Fibroblast of peridontal ligament (primary cell): Measurements from ENCODE around the gene ANAPC15.

Experiments used
- DNase-seq: peaks from one replicate; pipeline ENCODE4 v3.0.0-alpha.2; 2010; ENCODE audit errors: extremely low read depth

The ANAPC15 gene

GRCh38 chr11:72085621-72086351 lies 26.7 kb downstream of the ANAPC15 start:
- no peak for DNase-seq

GRCh38 chr11:72084965-72085364 lies 27.5 kb downstream of the ANAPC15 start:
- no peak for DNase-seq

DNA sequence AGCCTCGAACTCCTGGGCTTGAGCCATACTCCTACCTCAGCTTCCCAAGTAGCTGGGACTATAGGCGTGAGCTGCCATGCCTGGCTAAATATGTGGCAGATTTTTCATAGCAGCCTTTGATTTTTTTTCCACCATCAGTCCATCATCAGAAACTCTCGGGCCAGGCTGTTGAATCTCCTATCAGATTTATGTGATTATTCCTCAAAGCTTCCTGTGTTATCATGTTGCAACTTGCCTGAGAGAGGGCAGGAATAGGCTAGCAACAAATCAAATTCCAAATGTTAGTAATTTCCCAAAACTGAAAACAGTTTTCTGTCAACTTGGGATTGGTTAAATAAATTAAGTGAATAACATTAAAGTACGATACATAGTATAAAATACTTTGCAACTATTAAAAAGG lies 28.4 kb downstream of the ANAPC15 start:
- no peak for DNase-seq

- DNase-seq: no peak
Observed at GRCh38 chr11:72083414-72083813, 29.1 kb downstream of the ANAPC15 start.

DNA sequence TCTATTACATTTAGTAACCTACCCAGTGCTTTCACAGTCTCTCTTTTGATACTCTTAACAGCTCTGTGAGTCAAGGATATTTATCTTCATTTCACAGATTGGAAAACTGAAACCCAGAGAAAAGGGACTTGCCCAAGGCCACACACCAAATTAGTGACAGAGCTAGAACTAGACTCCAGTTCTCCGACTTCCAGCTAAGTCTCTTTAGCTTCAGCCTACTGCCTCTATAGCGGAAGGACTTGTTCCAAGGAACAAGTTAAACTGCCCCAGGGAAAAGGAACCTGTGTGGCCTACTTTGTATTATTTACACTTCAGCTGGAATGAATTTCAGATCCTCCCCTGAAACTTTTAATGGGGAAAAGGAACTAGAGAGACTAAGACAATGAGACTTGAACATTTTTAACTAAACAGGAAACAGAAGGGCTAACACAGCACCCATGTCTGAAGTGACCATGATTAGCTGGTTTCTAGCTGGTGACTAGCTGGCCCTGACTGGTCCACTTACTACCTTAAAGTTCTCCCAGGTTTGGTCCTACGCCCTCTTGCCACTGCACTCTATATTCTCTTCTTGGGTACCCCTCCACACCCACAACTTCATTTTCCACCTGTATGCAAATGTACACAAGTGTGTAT lies 30.6 kb downstream of the ANAPC15 start:
- DNase-seq: no peak

DNA sequence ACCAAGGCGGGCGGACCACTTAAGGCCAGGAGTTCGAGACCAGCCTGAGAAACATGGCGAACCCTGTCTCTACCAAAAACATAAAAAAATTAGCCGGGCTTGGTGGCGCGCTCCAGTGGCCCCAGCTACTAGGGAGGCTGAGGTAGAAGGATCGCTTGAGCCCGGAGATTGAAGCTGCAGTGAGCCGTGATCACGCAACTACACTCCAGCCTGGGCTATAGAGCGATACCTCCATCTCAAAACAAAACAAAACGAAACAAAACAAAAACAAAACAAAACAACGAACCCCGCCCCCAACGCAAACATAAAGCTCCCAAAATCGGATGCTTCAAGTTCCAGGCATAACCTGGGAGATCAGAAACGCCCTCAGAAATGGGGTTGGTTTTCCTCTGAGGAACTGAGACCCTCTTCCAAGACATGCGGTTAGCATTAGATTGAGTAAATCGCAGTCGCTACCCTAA lies 31.3 kb downstream of the ANAPC15 start:
- no peak for DNase-seq

DNA sequence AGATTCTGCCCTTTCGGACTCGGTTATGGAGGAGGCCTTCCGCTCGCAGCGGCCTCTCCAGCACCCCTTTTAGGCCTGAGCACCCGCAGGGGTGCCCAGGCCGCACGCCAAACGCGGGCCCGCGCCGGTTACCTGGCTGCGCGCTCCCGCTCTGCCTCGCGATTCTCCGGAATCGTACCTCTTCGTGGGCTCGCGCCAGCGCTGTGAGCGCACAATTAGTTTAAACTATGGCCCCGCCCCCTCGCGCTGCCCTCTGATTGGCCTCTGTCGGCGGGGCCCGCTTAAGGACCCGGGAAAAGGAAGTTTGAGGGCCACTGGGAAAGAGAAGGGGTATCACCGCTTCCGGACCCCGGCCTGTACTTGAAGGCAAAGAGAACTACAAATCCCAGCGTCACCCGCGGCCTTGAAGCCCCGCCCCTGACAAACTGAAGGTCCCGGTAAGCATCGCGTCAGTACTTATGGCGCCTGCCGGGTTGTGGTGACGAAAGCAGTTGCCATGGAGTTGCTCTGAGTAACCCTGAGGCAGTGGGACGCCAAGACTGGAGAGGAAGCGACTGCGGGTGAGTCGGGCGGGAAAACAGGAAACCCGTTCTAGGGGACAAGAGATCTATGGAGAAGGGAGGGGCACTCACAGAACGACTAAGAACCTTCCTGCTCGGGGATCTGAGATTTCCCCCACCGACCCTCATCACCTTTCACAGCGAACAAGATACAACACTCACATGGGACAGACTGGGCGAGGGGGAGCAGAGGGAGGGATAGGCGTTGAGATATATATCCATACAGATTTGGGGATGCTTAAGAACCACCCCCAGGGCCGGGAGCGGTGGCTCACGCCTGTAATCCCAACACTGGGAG lies 31.9 kb downstream of the ANAPC15 start, which contains the start of the genes LRRC51 and NUMA1:
TSS of gene LRRC51 (plus strand) at position 525 of the 858 bp plus-strand sequence. CDS start 8,234 bp downstream, outside the sequence.
TSS of gene NUMA1 (minus strand) at position 217 of the 858 bp plus-strand sequence. CDS start 44,599 bp downstream, outside the sequence.
- peak; percentile 100 for DNase-seq

GRCh38 chr11:72079819-72080325 lies 32.6 kb downstream of the ANAPC15 start:
- no peak for DNase-seq

DNA sequence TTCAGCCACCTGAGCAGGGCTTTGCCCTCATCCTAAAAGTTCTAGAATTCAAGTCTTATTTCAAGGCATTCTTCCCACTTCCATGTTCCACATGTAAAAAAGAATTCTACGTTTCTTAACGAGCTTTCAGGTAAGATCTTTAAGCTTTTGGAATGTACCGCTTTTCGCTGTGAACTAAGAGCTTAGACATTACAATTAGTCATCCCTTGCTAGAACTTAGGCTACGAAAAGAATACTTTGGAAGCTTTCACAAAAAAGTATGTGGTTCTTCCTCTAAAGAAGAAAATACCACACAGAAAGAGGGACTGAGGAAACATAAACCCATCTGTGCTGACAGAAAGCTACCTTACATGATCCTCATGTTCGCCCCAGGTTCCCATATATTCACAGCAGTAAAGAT lies 34.0 kb downstream of the ANAPC15 start:
- DNase-seq: peak; percentile 21

DNA sequence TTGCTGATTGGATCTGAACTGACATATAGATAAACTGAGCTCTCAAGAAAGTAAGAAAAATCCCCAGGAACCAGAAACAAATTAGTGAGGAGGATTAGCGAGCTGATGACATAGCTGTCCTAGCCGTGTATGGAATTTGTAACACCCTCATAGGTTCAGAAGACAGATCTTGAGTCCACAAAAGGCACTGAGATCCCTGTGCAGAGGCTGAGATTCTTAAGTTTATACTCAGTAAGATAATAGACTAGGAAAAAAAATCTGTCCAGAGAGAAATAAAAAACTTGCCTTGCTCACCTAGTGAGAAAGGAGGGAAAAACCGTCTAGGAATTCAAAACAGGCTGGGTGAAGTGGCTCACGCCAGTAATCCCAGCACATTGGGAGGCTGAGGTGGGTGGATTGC lies 36.7 kb downstream of the ANAPC15 start:
- no peak for DNase-seq

DNA sequence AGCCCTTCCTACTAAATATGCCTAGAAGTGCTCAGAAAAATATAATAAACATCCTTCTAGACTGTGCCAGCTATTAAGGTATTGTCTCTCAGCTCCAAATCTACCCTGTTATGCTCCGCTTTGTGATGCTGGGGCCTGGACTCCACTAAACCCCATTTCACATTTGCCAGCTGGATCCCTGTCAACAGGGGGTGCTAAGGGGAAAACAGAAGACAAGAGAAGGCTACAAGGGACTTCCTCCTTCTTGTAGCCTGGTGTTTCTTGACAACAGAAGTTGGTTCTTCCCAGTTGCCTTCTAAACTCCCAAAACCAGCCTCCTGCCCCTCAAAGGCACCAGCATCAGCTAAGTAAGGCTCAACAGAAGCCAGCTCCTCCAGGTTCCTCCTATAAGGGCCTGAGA lies 37.4 kb downstream of the ANAPC15 start:
- no peak for DNase-seq

DNA sequence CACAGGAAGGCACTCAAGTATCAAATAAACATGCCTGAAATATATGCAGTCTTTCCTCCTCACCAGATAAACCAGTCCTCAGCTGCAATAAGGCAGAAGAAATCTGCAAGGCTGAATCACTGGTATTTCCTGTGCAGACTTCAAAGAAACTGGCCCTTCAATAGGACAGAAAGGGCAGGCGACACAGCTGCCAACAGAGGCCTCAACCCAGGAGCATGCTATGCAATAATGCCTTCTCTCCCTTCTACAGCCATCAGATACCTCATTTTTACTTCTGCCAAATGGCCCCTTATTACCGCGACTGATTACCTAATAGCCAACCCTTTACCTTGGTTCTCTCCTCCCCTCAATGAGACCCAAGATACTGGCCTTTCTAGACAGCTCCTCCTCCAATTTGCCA lies 40.1 kb downstream of the ANAPC15 start:
- DNase-seq: peak; percentile 57

GRCh38 chr11:72070491-72070890 lies 42.0 kb downstream of the ANAPC15 start:
- DNase-seq: no peak

- DNase-seq: peak; percentile 87
Observed at GRCh38 chr11:72069787-72070251, 42.7 kb downstream of the ANAPC15 start.

GRCh38 chr11:72069200-72069599 lies 43.3 kb downstream of the ANAPC15 start:
- DNase-seq: no peak

DNA sequence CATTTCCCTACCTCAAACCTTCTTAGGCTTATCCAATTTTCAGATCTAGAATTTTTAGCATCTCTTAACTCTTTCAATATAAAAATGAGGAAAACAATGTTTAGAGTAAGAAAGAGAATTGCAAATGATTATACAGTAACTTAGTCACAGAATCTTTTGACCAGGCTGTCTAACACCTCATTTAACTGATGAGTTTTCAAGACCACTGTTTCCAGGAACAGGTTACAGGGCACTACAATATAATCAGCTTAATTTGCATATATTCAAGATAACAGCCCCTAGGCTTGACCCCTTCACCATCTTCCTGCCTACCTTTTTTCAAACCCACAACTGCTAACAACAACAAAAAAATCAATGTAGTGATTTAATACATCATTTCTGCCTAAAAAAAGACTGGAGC lies 44.8 kb downstream of the ANAPC15 start:
- DNase-seq: no peak

DNA sequence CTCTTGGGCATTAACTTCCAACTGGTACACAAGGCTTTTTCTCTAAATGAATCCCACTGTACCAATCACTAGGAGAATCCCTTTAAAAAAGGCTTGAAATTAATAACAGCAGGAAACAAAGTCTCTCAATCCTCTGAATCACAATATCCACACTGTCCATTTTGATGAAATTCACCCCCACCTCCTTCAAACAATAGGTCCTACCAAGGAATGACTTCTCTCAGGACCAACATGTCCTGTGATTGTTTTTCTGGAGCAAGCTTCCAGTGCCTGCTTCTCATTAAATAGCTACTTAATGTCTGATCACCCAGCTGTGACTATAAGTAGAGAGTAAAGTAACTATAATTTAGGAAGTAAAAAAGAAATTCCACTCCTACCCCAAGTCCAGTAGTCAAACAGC lies 45.2 kb downstream of the ANAPC15 start:
- no peak for DNase-seq

DNA sequence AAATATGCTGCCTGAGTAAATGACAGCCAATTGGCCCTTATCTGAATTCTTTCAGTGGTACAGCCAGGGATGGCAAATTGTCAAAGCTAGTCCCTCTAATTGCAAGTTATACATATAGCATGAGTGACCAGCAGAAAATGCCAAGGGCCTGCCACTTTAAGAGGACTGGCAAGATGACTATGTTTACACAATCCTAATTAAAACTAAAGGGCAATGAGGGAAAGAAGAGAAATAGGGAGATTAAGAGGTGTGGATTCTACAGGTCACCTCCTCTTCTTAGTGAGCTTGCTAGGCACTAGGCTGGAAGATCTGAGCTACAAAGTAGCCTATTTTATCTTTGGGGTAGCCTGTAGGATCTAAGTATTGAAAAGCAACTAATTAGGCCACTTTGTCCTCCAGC lies 45.6 kb downstream of the ANAPC15 start:
- DNase-seq: no peak

DNA sequence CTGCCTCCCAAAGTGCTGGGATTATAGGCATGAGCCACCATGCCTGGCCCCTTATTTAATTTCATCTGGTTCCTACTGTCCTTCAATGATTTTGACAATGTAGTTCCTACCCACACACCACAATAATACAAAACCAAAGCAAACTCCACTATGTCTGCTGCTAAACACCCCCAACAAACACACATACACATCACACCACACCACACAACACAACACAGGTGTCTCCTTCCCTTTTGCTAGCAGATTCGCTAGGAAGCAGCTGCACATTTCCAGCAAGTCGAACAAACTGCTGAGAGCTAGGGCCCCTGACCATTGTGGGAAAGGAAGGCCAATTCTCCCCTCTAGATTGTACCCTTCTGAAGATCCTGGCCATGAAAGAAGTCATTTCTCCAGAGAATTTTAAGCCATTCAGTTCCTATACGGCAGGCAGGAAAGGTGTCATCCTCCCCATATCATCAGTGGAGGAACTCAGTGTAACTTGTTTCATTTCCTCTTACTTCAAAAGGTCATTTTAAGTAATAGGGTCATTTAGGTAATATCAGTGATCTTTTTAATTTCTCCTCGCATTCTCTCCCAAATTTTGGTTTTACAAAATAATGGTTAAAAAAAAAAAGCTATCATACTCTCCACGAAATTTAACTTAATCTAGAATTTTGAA lies 50.6 kb downstream of the ANAPC15 start:
- no peak for DNase-seq
